H1 (cell line): ENCODE measurements around the gene ASB8. TPM values are rescaled to one million over a fixed set of nuclear protein-coding genes. Genes with fewer than 3 reads are reported as not detected.

Source experiments
- BRCA1 ChIP-seq: IDR thresholded peaks from 2 replicates; pipeline ENCODE4 v1.6.1; 2012; ENCODE audit warnings: low read depth, low read length, improper control_type of control experiment
- CHD2 ChIP-seq: IDR thresholded peaks from 2 replicates; pipeline ENCODE4 v1.6.1; 2012; ENCODE audit warnings: low read length, improper control_type of control experiment
- EGR1 ChIP-seq: IDR thresholded peaks from 2 replicates; pipeline ENCODE4 v1.6.1; 2011; ENCODE audit warnings: low read depth, low read length, borderline replicate concordance
- FOSL1 ChIP-seq: IDR thresholded peaks from 2 replicates; pipeline ENCODE4 v1.6.1; 2011; ENCODE audit warnings: mild to moderate bottlenecking, low read depth, low read length, moderate library complexity; ENCODE audit not compliant: insufficient read depth
- KDM4A ChIP-seq: IDR thresholded peaks from one replicate; pipeline ENCODE4 v1.7.1; 2012; ENCODE audit warnings: low read depth, mild to moderate bottlenecking, moderate library complexity, low read length, inconsistent platforms; ENCODE audit not compliant: severe bottlenecking
- POLR2A ChIP-seq, 2 experiments: IDR thresholded peaks; 1 replicate in 1 of 2; 2 replicates in 1 of 2; pipeline ENCODE4 v1.6.1; 2011; ENCODE audit warnings: low read depth in 2 of 2, low read length in 2 of 2, mild to moderate bottlenecking in 2 of 2; ENCODE audit errors: control extremely low read depth in 1 of 2
- RXRA ChIP-seq: IDR thresholded peaks from 2 replicates; pipeline ENCODE4 v1.6.1; 2011; ENCODE audit warnings: low read depth, mild to moderate bottlenecking, low read length, moderate library complexity; ENCODE audit not compliant: insufficient read depth
- SAP30 ChIP-seq: fragments of 300-600 bp; sonication (generic); IDR thresholded peaks from 2 replicates; pipeline ENCODE4 v1.7.1; 2012; ENCODE audit warnings: low read length, moderate library complexity, mild to moderate bottlenecking, inconsistent platforms; ENCODE audit not compliant: insufficient read depth, insufficient replicate concordance
- TAF1 ChIP-seq: IDR thresholded peaks from 2 replicates; pipeline ENCODE4 v1.6.1; 2011; ENCODE audit warnings: mild to moderate bottlenecking, low read depth, low read length
- TEAD4 ChIP-seq: IDR thresholded peaks from 2 replicates; pipeline ENCODE4 v1.6.1; 2012; ENCODE audit warnings: low read depth, low read length, inconsistent platforms, mixed read lengths
- polyA plus RNA-seq, 7 experiments: library from polyadenylated mRNA; depleted of rRNA in 3 of 7; stranded (reverse) in 5 of 7; unstranded in 2 of 7; fragments of >200 nt in 5 of 7; fragments of 200-250 nt in 2 of 7; gene quantifications; 1 replicate in 5 of 7; 2 replicates in 1 of 7; 4 replicates in 1 of 7; pipeline versions ENCODE4 v1.2.1 to v1.2.3, GENCODE V29; 2011 to 2013; ENCODE audit warnings: missing spikeins in 2 of 7, mixed read lengths in 2 of 7
- total RNA-seq: library from RNA; stranded (reverse); fragmentation: NEBNext Ultra II Directional; extraction: Animal tissue kit (Norgen Biotek cat#: 25700); gene quantifications from 2 replicates; pipeline ENCODE4 v1.2.1, GENCODE V29; 2021
- TF ChIP-seq, protein P1 (sequence below): fragments of 300-600 bp; sonication (generic); IDR thresholded peaks from 2 replicates; pipeline ENCODE4 v1.7.1; 2012; ENCODE audit warnings: low read length, moderate library complexity, mild to moderate bottlenecking, inconsistent platforms; ENCODE audit not compliant: insufficient replicate concordance

Gene ASB8
- total and polyA plus RNA-seq, 2 of the 8 experiments (the other 6 are each of a cell fraction or from before 2014, with no cell fraction given) = 3.8 to 8.3 TPM

- TF ChIP-seq SAP30 = peak; percentile 33
- TF ChIP-seq POLR2A (IDR thresholded peaks at IDR 0.05; ENCODE audit: control extremely low read depth in 1 of 2, low read depth in 2 of 2, low read length in 2 of 2) = peak; percentile 60 to 78
- TF ChIP-seq RXRA = no peak
- peak; percentile 64 for TF ChIP-seq TEAD4
- TF ChIP-seq EGR1 = no peak
- TF ChIP-seq FOSL1 = no peak
- 0 out of 2 replicates have a peak, but pooled peaks have one; percentile 7 for TF ChIP-seq CHD2
- TF ChIP-seq, protein P1, sequence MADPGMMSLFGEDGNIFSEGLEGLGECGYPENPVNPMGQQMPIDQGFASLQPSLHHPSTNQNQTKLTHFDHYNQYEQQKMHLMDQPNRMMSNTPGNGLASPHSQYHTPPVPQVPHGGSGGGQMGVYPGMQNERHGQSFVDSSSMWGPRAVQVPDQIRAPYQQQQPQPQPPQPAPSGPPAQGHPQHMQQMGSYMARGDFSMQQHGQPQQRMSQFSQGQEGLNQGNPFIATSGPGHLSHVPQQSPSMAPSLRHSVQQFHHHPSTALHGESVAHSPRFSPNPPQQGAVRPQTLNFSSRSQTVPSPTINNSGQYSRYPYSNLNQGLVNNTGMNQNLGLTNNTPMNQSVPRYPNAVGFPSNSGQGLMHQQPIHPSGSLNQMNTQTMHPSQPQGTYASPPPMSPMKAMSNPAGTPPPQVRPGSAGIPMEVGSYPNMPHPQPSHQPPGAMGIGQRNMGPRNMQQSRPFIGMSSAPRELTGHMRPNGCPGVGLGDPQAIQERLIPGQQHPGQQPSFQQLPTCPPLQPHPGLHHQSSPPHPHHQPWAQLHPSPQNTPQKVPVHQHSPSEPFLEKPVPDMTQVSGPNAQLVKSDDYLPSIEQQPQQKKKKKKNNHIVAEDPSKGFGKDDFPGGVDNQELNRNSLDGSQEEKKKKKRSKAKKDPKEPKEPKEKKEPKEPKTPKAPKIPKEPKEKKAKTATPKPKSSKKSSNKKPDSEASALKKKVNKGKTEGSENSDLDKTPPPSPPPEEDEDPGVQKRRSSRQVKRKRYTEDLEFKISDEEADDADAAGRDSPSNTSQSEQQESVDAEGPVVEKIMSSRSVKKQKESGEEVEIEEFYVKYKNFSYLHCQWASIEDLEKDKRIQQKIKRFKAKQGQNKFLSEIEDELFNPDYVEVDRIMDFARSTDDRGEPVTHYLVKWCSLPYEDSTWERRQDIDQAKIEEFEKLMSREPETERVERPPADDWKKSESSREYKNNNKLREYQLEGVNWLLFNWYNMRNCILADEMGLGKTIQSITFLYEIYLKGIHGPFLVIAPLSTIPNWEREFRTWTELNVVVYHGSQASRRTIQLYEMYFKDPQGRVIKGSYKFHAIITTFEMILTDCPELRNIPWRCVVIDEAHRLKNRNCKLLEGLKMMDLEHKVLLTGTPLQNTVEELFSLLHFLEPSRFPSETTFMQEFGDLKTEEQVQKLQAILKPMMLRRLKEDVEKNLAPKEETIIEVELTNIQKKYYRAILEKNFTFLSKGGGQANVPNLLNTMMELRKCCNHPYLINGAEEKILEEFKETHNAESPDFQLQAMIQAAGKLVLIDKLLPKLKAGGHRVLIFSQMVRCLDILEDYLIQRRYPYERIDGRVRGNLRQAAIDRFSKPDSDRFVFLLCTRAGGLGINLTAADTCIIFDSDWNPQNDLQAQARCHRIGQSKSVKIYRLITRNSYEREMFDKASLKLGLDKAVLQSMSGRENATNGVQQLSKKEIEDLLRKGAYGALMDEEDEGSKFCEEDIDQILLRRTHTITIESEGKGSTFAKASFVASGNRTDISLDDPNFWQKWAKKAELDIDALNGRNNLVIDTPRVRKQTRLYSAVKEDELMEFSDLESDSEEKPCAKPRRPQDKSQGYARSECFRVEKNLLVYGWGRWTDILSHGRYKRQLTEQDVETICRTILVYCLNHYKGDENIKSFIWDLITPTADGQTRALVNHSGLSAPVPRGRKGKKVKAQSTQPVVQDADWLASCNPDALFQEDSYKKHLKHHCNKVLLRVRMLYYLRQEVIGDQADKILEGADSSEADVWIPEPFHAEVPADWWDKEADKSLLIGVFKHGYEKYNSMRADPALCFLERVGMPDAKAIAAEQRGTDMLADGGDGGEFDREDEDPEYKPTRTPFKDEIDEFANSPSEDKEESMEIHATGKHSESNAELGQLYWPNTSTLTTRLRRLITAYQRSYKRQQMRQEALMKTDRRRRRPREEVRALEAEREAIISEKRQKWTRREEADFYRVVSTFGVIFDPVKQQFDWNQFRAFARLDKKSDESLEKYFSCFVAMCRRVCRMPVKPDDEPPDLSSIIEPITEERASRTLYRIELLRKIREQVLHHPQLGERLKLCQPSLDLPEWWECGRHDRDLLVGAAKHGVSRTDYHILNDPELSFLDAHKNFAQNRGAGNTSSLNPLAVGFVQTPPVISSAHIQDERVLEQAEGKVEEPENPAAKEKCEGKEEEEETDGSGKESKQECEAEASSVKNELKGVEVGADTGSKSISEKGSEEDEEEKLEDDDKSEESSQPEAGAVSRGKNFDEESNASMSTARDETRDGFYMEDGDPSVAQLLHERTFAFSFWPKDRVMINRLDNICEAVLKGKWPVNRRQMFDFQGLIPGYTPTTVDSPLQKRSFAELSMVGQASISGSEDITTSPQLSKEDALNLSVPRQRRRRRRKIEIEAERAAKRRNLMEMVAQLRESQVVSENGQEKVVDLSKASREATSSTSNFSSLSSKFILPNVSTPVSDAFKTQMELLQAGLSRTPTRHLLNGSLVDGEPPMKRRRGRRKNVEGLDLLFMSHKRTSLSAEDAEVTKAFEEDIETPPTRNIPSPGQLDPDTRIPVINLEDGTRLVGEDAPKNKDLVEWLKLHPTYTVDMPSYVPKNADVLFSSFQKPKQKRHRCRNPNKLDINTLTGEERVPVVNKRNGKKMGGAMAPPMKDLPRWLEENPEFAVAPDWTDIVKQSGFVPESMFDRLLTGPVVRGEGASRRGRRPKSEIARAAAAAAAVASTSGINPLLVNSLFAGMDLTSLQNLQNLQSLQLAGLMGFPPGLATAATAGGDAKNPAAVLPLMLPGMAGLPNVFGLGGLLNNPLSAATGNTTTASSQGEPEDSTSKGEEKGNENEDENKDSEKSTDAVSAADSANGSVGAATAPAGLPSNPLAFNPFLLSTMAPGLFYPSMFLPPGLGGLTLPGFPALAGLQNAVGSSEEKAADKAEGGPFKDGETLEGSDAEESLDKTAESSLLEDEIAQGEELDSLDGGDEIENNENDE = no peak
- TF ChIP-seq KDM4A = peak; percentile 81
- peak; percentile 74 for TF ChIP-seq TAF1
- TF ChIP-seq BRCA1 = no peak
These were observed 38.1 kb downstream of the ASB8 start, which contains the start of gene PFKM (continued) for GRCh38 chr12:48119078-48119833.
